Thyroid gland (tissue), 4 donors: ENCODE data around the gene GPR150.

Experiments used
- POLR2A ChIP-seq, 2 donors: fragments of 450-650 bp; IDR thresholded peaks; one replicate each; pipeline ENCODE4 v1.6.1; 2017; ENCODE audit warnings: antibody characterized with exemption in 2 of 2, mild to moderate bottlenecking in 2 of 2, moderate library complexity in 1 of 2
- TF ChIP-seq, protein P1 (sequence below), 6 experiments: fragments of 200-600 bp in 3 of 6; fragments of 450-650 bp in 3 of 6; sonication (generic) in 3 of 6; IDR thresholded peaks; one replicate each; pipeline ENCODE4 v1.5.1; 2016 to 2019; ENCODE audit warnings: antibody characterized with exemption in 6 of 6, mild to moderate bottlenecking in 2 of 6, inconsistent platforms in 1 of 6, moderate library complexity in 1 of 6

DNA sequence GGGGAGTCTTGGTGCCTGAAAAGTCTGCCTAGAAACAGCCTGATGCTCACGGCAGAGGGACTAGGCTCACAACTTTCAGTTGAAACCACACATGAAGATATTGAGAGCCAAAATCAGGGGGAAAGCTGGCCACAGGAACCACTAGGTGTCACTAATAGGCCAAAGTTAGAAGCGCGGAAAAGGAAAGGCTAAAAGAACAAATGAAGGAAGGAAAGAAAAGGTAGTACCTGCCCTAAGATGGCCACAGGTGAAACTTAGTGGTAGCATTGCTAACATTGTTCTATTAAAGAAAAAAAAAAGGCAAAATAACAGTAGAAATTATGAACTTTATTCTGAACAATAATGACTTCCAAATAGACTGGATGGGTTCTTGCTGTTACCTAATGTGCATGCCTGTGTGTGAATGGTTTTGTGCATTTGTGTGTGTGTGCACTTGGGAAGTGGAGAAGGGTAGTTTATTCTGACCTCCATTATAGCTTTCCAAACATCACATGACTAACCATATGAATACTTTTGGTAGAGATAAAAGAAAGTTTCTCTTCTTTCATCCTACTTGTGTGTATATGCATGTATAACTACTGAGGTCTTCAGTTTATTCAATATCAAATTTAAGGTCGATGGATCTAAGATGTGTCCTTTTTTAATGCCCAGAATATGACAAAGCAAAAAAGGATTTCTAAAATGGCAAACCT is 24.6 kb downstream of the GPR150 start:
- TF ChIP-seq, protein P1, sequence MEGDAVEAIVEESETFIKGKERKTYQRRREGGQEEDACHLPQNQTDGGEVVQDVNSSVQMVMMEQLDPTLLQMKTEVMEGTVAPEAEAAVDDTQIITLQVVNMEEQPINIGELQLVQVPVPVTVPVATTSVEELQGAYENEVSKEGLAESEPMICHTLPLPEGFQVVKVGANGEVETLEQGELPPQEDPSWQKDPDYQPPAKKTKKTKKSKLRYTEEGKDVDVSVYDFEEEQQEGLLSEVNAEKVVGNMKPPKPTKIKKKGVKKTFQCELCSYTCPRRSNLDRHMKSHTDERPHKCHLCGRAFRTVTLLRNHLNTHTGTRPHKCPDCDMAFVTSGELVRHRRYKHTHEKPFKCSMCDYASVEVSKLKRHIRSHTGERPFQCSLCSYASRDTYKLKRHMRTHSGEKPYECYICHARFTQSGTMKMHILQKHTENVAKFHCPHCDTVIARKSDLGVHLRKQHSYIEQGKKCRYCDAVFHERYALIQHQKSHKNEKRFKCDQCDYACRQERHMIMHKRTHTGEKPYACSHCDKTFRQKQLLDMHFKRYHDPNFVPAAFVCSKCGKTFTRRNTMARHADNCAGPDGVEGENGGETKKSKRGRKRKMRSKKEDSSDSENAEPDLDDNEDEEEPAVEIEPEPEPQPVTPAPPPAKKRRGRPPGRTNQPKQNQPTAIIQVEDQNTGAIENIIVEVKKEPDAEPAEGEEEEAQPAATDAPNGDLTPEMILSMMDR (IDR thresholded peaks at IDR 0.05) = peak; percentile 12 to 84 (median 66)
- TF ChIP-seq POLR2A (IDR thresholded peaks at IDR 0.05) = no peak
